Epithelial cell of esophagus (primary cell): ENCODE measurements around the gene CDHR3.
"Not testable (repeated sequence)": the region's sequence is repeated elsewhere in the genome, so short reads cannot be mapped to it uniquely, and the experiment has no call there.

Source experiments
- DNase-seq: peaks from one replicate; pipeline ENCODE4 v3.0.0; 2010; ENCODE audit warnings: low read depth
- H3K4me3 ChIP-seq: 2 replicates; pipeline ENCODE4 v1.5.1; 2011; ENCODE audit warnings: mild to moderate bottlenecking, low read length, control low read depth
- CTCF ChIP-seq: IDR thresholded peaks from 2 replicates; pipeline ENCODE4 v1.5.1; 2011; ENCODE audit warnings: low read depth, mild to moderate bottlenecking, low read length, control low read depth, inconsistent platforms; ENCODE audit not compliant: insufficient read depth; ENCODE audit errors: missing control alignments

The CDHR3 gene

DNA sequence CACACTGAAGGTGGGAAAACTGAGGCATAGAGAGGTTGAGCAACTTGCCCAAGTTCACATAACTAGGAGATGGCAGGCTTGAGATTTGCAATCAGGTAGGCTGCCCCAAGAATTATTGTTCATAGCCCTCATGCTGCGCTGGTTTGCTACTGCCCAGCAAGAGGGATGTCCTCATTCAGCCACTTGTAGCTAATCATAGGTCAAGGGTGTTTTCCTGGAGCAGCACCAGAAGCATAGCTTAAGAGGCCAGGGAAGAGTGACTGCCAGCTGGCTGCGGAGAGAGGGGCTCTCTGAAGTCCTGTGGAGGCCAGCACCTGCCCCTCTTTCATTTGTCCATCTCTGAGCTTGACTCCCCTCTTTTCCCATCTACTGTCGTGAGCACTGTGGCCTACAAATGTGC, 15.0 kb downstream of the CDHR3 start:
- no peak overlapping the region for H3K4me3 ChIP-seq
- TF ChIP-seq CTCF, result no peak
- no peak for DNase-seq

GRCh38 chr7:105978974-105979373, 15.9 kb downstream of the CDHR3 start:
- no peak for DNase-seq

DNA sequence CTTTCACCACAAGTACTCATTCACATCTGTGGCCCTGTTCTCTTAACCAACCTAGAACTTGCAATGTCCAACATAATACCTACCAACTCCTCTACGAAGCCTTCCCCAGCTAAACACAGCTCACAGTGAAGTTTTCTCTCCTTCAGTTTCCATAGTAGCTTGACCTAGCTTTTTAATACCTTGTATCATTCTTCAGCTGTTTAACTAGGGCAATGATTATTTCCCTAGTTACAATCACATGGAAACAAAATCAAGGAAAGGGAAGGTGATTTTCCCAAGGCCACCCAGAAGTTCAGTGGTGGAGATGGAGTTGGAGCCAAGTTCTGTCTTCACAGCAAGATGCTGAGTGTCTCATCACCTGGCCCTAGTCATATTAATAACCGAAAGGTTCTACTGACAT, 16.3 kb downstream of the CDHR3 start:
- H3K4me3 ChIP-seq, result no peak overlapping the region
- no peak for DNase-seq
- no peak for TF ChIP-seq CTCF

More at GRCh38 chr7:105978974-105979373, 15.9 kb downstream of the CDHR3 start:
- TF ChIP-seq CTCF, result no peak
- H3K4me3 ChIP-seq, result no peak overlapping the region

GRCh38 chr7:105980645-105981396, 17.8 kb downstream of the CDHR3 start:
- H3K4me3 ChIP-seq, result no peak overlapping the region
- TF ChIP-seq CTCF, result no peak
- DNase-seq, result no peak

GRCh38 chr7:105982388-105982787, 19.3 kb downstream of the CDHR3 start:
- no peak for DNase-seq
- TF ChIP-seq CTCF, result no peak
- H3K4me3 ChIP-seq, result no peak overlapping the region

GRCh38 chr7:105984808-105985207, 21.7 kb downstream of the CDHR3 start:
- not testable (repeated sequence) for H3K4me3 ChIP-seq

DNA sequence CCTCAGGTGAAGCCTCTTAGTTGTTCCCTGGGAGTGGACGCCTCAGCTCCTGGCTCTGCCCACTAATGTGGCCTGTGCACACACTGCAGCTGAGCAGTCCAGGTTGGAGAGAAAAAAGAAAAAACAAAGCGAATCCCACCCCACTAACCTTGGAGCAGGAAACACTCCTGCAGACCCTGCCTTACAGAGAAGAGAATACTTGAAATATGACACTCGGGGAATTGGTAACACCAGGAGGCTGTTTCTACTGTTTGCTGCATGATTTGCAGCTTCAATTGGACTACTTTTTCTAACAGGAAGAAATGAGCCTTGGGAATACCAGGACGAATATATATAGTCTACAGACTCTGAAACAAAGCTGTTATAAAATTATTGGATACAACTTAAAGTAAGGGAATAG, 22.2 kb downstream of the CDHR3 start:
- H3K4me3 ChIP-seq, result no peak overlapping the region
- DNase-seq, result no peak
- no peak for TF ChIP-seq CTCF

More at GRCh38 chr7:105984808-105985207, 21.7 kb downstream of the CDHR3 start:
- DNase-seq, result not testable (repeated sequence)
